SK-N-SH (cell line): Measurements from ENCODE around the gene TAF4. TPM values are rescaled to one million over a fixed set of nuclear protein-coding genes. Genes with fewer than 3 reads are reported as not detected.
"Not testable (repeated sequence)": the region's sequence is repeated elsewhere in the genome, so short reads cannot be mapped to it uniquely, and the experiment has no call there.

ENCODE experiments used
- CTCF ChIA-PET: fragments of 300-600, 350-600 bp; formaldehyde crosslinking; extraction: SDS; loops from one replicate; lab custom pipeline; 2021; lab: Yijun Ruan, JAX
- POLR2A ChIA-PET: fragments of 350-600 bp; sonication (Branson Sonifier 250); formaldehyde crosslinking; extraction: SDS; loops from one replicate; lab custom pipeline; 2020; ENCODE audit warnings: antibody characterized with exemption, inconsistent platforms; lab: Yijun Ruan, JAX
- DNase-seq: peaks from one replicate; pipeline ENCODE4 v3.0.0; 2012
- H2AFZ ChIP-seq: fragments of 200-600 bp; sonication (generic); 2 replicates; pipeline ENCODE4 v1.8.1; 2016; ENCODE audit warnings: antibody characterized with exemption, mild to moderate bottlenecking, low read depth
- H3F3A ChIP-seq: fragments of 200-600 bp; sonication (generic); replicated peaks from 2 replicates; pipeline ENCODE3; 2016; ENCODE audit warnings: antibody characterized with exemption, mild to moderate bottlenecking; ENCODE audit not compliant: insufficient read depth
- H3K27ac ChIP-seq, 2 experiments: fragments of 200-500 bp in 1 of 2; fragments of 200-600 bp in 1 of 2; sonication (Bioruptor generic) in 1 of 2; sonication (generic), shearing (Covaris generic) in 1 of 2; 2 replicates each; pipeline versions ENCODE4 v1.5.1 to v1.6.1; 2014 to 2016; ENCODE audit warnings: low read depth in 2 of 2, inconsistent platforms in 1 of 2, low read length in 1 of 2, mild to moderate bottlenecking in 1 of 2, mixed read lengths in 1 of 2
- H3K27me3 ChIP-seq: fragments of 200-600 bp; sonication (generic), shearing (Covaris generic); 2 replicates; pipeline ENCODE4 v1.6.1; 2016; ENCODE audit warnings: mixed run types; ENCODE audit not compliant: insufficient read depth
- H3K36me3 ChIP-seq, 2 experiments: fragments of 200-500 bp in 1 of 2; fragments of 200-600 bp in 1 of 2; sonication (Bioruptor generic) in 1 of 2; sonication (generic) in 1 of 2; replicated peaks in 1 of 2; 2 replicates each; pipeline versions ENCODE3 to v1.5.1; 2014 to 2016; ENCODE audit warnings: low read length in 1 of 2, mild to moderate bottlenecking in 1 of 2; ENCODE audit not compliant: insufficient read depth in 2 of 2, control insufficient read depth in 1 of 2
- H3K4me1 ChIP-seq, 2 experiments: fragments of 200-500 bp in 1 of 2; fragments of 200-600 bp in 1 of 2; sonication (Bioruptor generic) in 1 of 2; sonication (generic), shearing (Covaris generic) in 1 of 2; 2 replicates each; pipeline versions ENCODE4 v1.5.1 to v1.6.1; 2014 to 2016; ENCODE audit warnings: low read depth in 1 of 2, low read length in 1 of 2, mixed run types in 1 of 2; ENCODE audit not compliant: insufficient read depth in 2 of 2, control insufficient read depth in 1 of 2
- H3K4me2 ChIP-seq: fragments of 200-600 bp; sonication (generic), shearing (Covaris generic); 2 replicates; pipeline ENCODE4 v1.6.1; 2017; ENCODE audit warnings: mixed run types
- H3K4me3 ChIP-seq, 2 experiments: fragments of 200-500 bp in 1 of 2; fragments of 200-600 bp in 1 of 2; sonication (Bioruptor generic) in 1 of 2; sonication (generic), shearing (Covaris generic) in 1 of 2; 2 replicates each; pipeline versions ENCODE4 v1.5.1 to v1.8.1; 2014 to 2016; ENCODE audit warnings: low read depth in 2 of 2, inconsistent platforms in 1 of 2, low read length in 1 of 2, mild to moderate bottlenecking in 1 of 2, mixed read lengths in 1 of 2, moderate library complexity in 1 of 2
- H3K79me2 ChIP-seq: fragments of 200-600 bp; sonication (generic); 2 replicates; pipeline ENCODE4 v1.8.1; 2017; ENCODE audit warnings: mild to moderate bottlenecking; ENCODE audit not compliant: insufficient read depth
- H3K9ac ChIP-seq: fragments of 200-600 bp; sonication (generic); 2 replicates; pipeline ENCODE4 v1.6.1; 2017; ENCODE audit warnings: mixed run types
- H3K9me2 ChIP-seq: fragments of 200-600 bp; sonication (generic); 2 replicates; pipeline ENCODE4 v1.6.1; 2017; ENCODE audit warnings: mixed run types
- H3K9me3 ChIP-seq: fragments of 200-600 bp; sonication (generic); 2 replicates; pipeline ENCODE4 v1.6.1; 2017; ENCODE audit warnings: mixed run types, mild to moderate bottlenecking, moderate library complexity
- H4K20me1 ChIP-seq: fragments of 200-600 bp; sonication (generic); 2 replicates; pipeline ENCODE4 v1.6.1; 2017; ENCODE audit warnings: mild to moderate bottlenecking, mixed run types; ENCODE audit not compliant: insufficient read depth
- FOSL2 ChIP-seq: IDR thresholded peaks from 2 replicates; pipeline ENCODE4 v1.4.0; 2012; ENCODE audit warnings: low read depth, mild to moderate bottlenecking, moderate library complexity, borderline replicate concordance
- FOXJ3 ChIP-seq: sonication (generic); formaldehyde crosslinking; IDR thresholded peaks from 2 replicates; pipeline ENCODE4 v1.5.1; 2020; ENCODE audit warnings: mild to moderate bottlenecking, missing genetic modification reagents
- GABPA ChIP-seq: IDR thresholded peaks from 2 replicates; pipeline ENCODE4 v1.4.0; 2012; ENCODE audit warnings: low read depth, mild to moderate bottlenecking
- JUND ChIP-seq: IDR thresholded peaks from 2 replicates; pipeline ENCODE4 v1.4.0; 2012
- NFIC ChIP-seq: IDR thresholded peaks from 2 replicates; pipeline ENCODE4 v1.4.0; 2012; ENCODE audit warnings: borderline replicate concordance
- NRF1 ChIP-seq: IDR thresholded peaks from 2 replicates; pipeline ENCODE4 v1.6.1; 2012; ENCODE audit warnings: low read depth, mild to moderate bottlenecking, low read length
- POLR2AphosphoS5 ChIP-seq: IDR thresholded peaks from 2 replicates; pipeline ENCODE4 v1.6.1; 2012; ENCODE audit warnings: low read depth, low read length
- RFX5 ChIP-seq: IDR thresholded peaks from 2 replicates; pipeline ENCODE4 v1.6.1; 2012; ENCODE audit warnings: mild to moderate bottlenecking, improper control_type of control experiment, low read length
- SMC3 ChIP-seq: IDR thresholded peaks from 2 replicates; pipeline ENCODE4 v1.6.1; 2012; ENCODE audit warnings: low read depth, low read length, improper control_type of control experiment
- TEAD4 ChIP-seq: IDR thresholded peaks from 2 replicates; pipeline ENCODE4 v1.4.0; 2012; ENCODE audit warnings: mild to moderate bottlenecking, borderline replicate concordance; ENCODE audit not compliant: insufficient read depth
- YY1 ChIP-seq: IDR thresholded peaks from 2 replicates; pipeline ENCODE4 v1.4.0; 2012; ENCODE audit warnings: low read depth, mild to moderate bottlenecking
- WGBS: methylation state at CpG from one replicate; pipeline ENCODE4 v1.1.6; 2017; ENCODE audit warnings: low lambda C conversion rate; 5-methylcytosine and 5-hydroxymethylcytosine counted together
- polyA plus RNA-seq, 3 experiments: library from polyadenylated mRNA; depleted of rRNA; stranded (reverse); fragments of >200 nt; gene quantifications; 2 replicates each; pipeline ENCODE4 v1.2.3, GENCODE V29; 2012
- TF ChIP-seq, protein P1 (sequence below): IDR thresholded peaks from 2 replicates; pipeline ENCODE4 v1.4.0; 2012; ENCODE audit warnings: low read depth, borderline replicate concordance
- TF ChIP-seq, protein P2 (sequence below): fragments of 150-350 bp; IDR thresholded peaks from 2 replicates; pipeline ENCODE4 v1.6.1; 2016; ENCODE audit warnings: mild to moderate bottlenecking, low read depth, low read length
- TF ChIP-seq, protein P3 (sequence below): fragments of 150-350 bp; IDR thresholded peaks from 2 replicates; pipeline ENCODE4 v1.6.1; 2017; ENCODE audit warnings: antibody characterized with exemption, low read length, low read depth, borderline replicate concordance
- TF ChIP-seq, protein P4 (sequence below): IDR thresholded peaks from 2 replicates; pipeline ENCODE4; 2012

The TAF4 gene
- polyA plus RNA-seq, 1 of the 3 experiments (the other 2 are of a cell fraction): 4.8 TPM

DNA sequence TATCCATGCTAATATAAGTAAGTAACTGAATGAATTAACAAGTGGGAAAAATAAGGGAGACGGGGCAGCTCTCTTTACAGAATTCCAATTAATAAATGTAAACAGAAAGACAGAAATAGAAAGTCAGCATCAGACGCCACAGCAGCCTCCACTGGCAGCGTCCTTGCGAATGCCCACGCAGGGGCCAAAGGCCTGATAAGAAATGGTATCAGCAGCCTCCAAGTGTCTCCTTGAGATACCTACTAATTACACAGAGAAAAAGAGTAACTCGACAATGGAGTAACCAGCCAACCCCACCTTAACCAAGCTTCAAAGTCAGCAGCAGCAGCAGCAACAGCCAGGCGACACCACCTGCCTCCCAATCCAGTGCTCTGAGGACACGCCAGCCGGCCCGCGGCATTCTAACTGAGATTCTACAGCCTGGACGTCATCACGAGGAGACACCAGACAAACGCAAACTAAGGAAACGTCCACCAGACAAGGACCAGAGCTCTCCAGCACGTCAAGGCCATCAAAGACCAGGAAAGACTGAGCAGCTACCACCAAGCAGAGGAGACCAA is 78.8 kb downstream of the TAF4 start:
- CTCF ChIA-PET: no interaction called here
- H3F3A ChIP-seq: no peaks in the 10 kb centered on the region
- H3K9ac ChIP-seq: no peak overlapping the region
- TF ChIP-seq POLR2AphosphoS5 (no peak), FOXJ3 (no peak), TEAD4 (no peak), RFX5 (no peak), SMC3 (no peak), YY1 (no peak), JUND (no peak), NFIC (no peak), GABPA (no peak), NRF1 (no peak)
- TF ChIP-seq, protein P1, sequence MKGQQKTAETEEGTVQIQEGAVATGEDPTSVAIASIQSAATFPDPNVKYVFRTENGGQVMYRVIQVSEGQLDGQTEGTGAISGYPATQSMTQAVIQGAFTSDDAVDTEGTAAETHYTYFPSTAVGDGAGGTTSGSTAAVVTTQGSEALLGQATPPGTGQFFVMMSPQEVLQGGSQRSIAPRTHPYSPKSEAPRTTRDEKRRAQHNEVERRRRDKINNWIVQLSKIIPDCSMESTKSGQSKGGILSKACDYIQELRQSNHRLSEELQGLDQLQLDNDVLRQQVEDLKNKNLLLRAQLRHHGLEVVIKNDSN: no peak
- TF ChIP-seq, protein P2, sequence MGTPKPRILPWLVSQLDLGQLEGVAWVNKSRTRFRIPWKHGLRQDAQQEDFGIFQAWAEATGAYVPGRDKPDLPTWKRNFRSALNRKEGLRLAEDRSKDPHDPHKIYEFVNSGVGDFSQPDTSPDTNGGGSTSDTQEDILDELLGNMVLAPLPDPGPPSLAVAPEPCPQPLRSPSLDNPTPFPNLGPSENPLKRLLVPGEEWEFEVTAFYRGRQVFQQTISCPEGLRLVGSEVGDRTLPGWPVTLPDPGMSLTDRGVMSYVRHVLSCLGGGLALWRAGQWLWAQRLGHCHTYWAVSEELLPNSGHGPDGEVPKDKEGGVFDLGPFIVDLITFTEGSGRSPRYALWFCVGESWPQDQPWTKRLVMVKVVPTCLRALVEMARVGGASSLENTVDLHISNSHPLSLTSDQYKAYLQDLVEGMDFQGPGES: no peak
- TF ChIP-seq, protein P3, sequence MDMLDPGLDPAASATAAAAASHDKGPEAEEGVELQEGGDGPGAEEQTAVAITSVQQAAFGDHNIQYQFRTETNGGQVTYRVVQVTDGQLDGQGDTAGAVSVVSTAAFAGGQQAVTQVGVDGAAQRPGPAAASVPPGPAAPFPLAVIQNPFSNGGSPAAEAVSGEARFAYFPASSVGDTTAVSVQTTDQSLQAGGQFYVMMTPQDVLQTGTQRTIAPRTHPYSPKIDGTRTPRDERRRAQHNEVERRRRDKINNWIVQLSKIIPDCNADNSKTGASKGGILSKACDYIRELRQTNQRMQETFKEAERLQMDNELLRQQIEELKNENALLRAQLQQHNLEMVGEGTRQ: no peak
- POLR2A ChIA-PET: no interaction called here
- no peak overlapping the region for H3K4me2 ChIP-seq
- no peaks in the 10 kb centered on the region for H3K79me2 ChIP-seq
- no peak overlapping the region for H3K4me3 ChIP-seq
- WGBS: 94% methylated on average over 16 of the region's 16 CpGs
- no peak for DNase-seq
- no peaks in the 10 kb centered on the region for H3K9me2 ChIP-seq
- H3K27me3 ChIP-seq: no peaks in the 10 kb centered on the region
- H3K36me3 ChIP-seq: peaks cover 6 to 36% of the 10 kb centered on the region in 2 experiments
- H2AFZ ChIP-seq: no peak overlapping the region
- no peak overlapping the region for H3K27ac ChIP-seq
- no peaks in the 10 kb centered on the region for H3K4me1 ChIP-seq
- H3K9me3 ChIP-seq: no peaks in the 10 kb centered on the region
- H4K20me1 ChIP-seq: no peaks in the 10 kb centered on the region

DNA sequence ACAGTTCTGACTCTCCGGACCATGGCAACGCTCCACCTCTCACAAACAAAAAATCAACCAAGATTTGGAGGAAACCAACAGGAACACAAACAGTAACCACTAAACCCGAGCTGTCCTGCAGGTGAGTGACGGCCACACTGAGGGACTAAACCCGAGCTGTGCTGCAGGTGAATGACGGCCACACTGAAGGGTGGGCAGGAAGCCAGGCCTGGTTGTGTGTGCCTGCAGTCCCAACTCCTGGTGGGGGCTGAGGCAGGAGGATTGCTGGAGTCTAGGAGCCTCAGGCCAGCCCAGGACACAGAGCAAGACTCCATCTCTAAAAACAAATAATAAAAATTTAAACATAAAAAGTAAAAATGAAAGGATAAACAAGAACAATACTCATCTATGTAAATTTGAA is 80.6 kb downstream of the TAF4 start:
- Histone ChIP-seq H4K20me1 (no peaks in the 10 kb centered on the region), H3K79me2 (no peaks in the 10 kb centered on the region), H3K4me3 (no peak overlapping the region), H3K36me3 (peaks cover 0 to 31% of the 10 kb centered on the region in 2 experiments), H3K9me2 (no peaks in the 10 kb centered on the region), H3K9ac (no peak overlapping the region), H3K4me2 (no peak overlapping the region), H3F3A (no peaks in the 10 kb centered on the region), H3K27me3 (no peaks in the 10 kb centered on the region), H2AFZ (no peak overlapping the region), H3K9me3 (no peaks in the 10 kb centered on the region), H3K4me1 (no peaks in the 10 kb centered on the region; a peak in 1 of 4 replicates), H3K27ac (no peak overlapping the region)
- CTCF ChIA-PET: interaction anchor here (1.4 kb wide), 1 partner anchor 26 kb away, joined by 4 read pairs; no protein-coding TSS in a partner anchor
- WGBS: 98% methylated on average over 6 of the region's 6 CpGs
- TF ChIP-seq YY1 (no peak), FOSL2 (no peak), SMC3 (no peak)
- TF ChIP-seq, protein P4, sequence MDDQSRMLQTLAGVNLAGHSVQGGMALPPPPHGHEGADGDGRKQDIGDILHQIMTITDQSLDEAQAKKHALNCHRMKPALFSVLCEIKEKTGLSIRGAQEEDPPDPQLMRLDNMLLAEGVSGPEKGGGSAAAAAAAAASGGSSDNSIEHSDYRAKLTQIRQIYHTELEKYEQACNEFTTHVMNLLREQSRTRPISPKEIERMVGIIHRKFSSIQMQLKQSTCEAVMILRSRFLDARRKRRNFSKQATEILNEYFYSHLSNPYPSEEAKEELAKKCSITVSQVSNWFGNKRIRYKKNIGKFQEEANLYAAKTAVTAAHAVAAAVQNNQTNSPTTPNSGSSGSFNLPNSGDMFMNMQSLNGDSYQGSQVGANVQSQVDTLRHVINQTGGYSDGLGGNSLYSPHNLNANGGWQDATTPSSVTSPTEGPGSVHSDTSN: no peak
- POLR2A ChIA-PET: no interaction called here
- DNase-seq: no peak

DNA sequence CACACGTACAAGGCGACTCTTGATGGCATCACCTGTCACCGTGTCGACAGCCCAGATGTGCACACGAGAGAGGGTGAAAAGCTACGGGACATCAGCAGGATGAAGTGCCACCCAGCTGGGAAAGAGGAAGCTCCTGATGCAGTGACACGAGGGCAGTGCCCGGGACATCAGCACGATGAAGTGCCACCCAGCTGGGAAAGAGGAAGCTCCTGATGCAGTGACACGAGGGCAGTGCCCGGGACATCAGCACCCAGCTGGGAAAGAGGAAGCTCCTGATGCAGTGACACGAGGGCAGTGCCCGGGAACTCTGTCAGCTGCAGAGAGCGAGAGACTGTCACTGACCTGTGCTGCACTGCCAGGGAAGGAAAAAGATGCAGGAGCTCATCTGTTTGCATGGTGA is 81.2 kb downstream of the TAF4 start:
- H2AFZ ChIP-seq, H3K79me2 ChIP-seq, H3K4me3 ChIP-seq, H3K4me2 ChIP-seq, H3K27me3 ChIP-seq, H3K27ac ChIP-seq, DNase-seq, H3K9me3 ChIP-seq, H3K4me1 ChIP-seq, H3K9ac ChIP-seq, H4K20me1 ChIP-seq, H3F3A ChIP-seq, POLR2A ChIA-PET, H3K9me2 ChIP-seq: not testable (repeated sequence)
- WGBS: 90% methylated on average over 13 of the region's 14 CpGs
- peaks cover 0 to 29% of the 10 kb centered on the region in 2 experiments for H3K36me3 ChIP-seq
- CTCF ChIA-PET: interaction anchor here (1.4 kb wide), 1 partner anchor 26 kb away, joined by 4 read pairs; no protein-coding TSS in a partner anchor
